Loucy (cell line): Measurements from ENCODE around the gene PARVA.

Experiments
- H2AFZ ChIP-seq: fragments of 200-600 bp; sonication (generic); 2 replicates; pipeline ENCODE4 v1.6.0; 2016; ENCODE audit warnings: antibody characterized with exemption, mild to moderate bottlenecking, low read length, moderate library complexity
- H3F3A ChIP-seq: fragments of 200-600 bp; 2 replicates; pipeline ENCODE4 v1.6.0; 2016; ENCODE audit warnings: antibody characterized with exemption, low read depth, mild to moderate bottlenecking
- H3K27me3 ChIP-seq: fragments of 200-600 bp; sonication (generic); 2 replicates; pipeline ENCODE4 v1.6.1; 2014; ENCODE audit warnings: low read length, mild to moderate bottlenecking; ENCODE audit not compliant: insufficient read depth, poor library complexity, severe bottlenecking
- H3K36me3 ChIP-seq: fragments of 200-600 bp; sonication (generic); 2 replicates; pipeline ENCODE4 v1.6.1; 2016; ENCODE audit warnings: low read length; ENCODE audit not compliant: insufficient read depth
- H3K4me1 ChIP-seq: fragments of 200-600 bp; sonication (generic); 2 replicates; pipeline ENCODE4 v1.5.1; 2014; ENCODE audit warnings: low read length, mild to moderate bottlenecking; ENCODE audit not compliant: insufficient read depth, poor library complexity, severe bottlenecking
- H3K4me2 ChIP-seq: fragments of 200-600 bp; sonication (generic); 2 replicates; pipeline ENCODE4 v1.6.0; 2014; ENCODE audit warnings: antibody characterized with exemption, low read length, low read depth, mild to moderate bottlenecking; ENCODE audit not compliant: poor library complexity, severe bottlenecking
- H3K4me3 ChIP-seq: fragments of 200-600 bp; sonication (generic); 2 replicates; pipeline ENCODE4 v1.5.1; 2014; ENCODE audit warnings: low read length, mild to moderate bottlenecking, mixed read lengths; ENCODE audit not compliant: poor library complexity, severe bottlenecking
- H3K79me2 ChIP-seq: fragments of 200-600 bp; sonication (generic); 2 replicates; pipeline ENCODE4 v1.6.1; 2014; ENCODE audit warnings: low read length; ENCODE audit not compliant: insufficient read depth
- H3K9ac ChIP-seq: fragments of 200-600 bp; sonication (generic); 2 replicates; pipeline ENCODE4 v1.6.0; 2014; ENCODE audit warnings: mild to moderate bottlenecking, low read depth, low read length, moderate library complexity; ENCODE audit not compliant: poor library complexity, severe bottlenecking
- H3K9me2 ChIP-seq: fragments of 200-600 bp; sonication (generic); replicated peaks from 2 replicates; pipeline ENCODE4 v1.6.1; 2016; ENCODE audit warnings: low read depth, low read length, mixed read lengths
- H3K9me3 ChIP-seq: fragments of 200-600 bp; sonication (generic); 2 replicates; pipeline ENCODE4 v1.6.1; 2014; ENCODE audit warnings: mild to moderate bottlenecking, antibody characterized with exemption, low read length, low read depth; ENCODE audit not compliant: insufficient read depth
- H4K20me1 ChIP-seq: fragments of 200-600 bp; sonication (generic); 2 replicates; pipeline ENCODE4 v1.6.0; 2014; ENCODE audit warnings: antibody characterized with exemption, low read length, mild to moderate bottlenecking; ENCODE audit not compliant: insufficient read depth, poor library complexity, severe bottlenecking
- EZH2phosphoT487 ChIP-seq: fragments of 200-600 bp; IDR thresholded peaks from 2 replicates; pipeline ENCODE4 v1.6.1; 2018; ENCODE audit warnings: antibody characterized with exemption, mild to moderate bottlenecking, moderate library complexity, borderline replicate concordance
- TF ChIP-seq, protein P1 (sequence below): fragments of 200-600 bp; sonication (generic); conservative IDR thresholded peaks from 2 replicates; pipeline ENCODE4 v1.5.1; 2014; ENCODE audit warnings: mild to moderate bottlenecking, antibody characterized with exemption, low read length

The PARVA gene

GRCh38 chr11:12399355-12399754 is 22.0 kb downstream of the PARVA start:
- H3K9me2 ChIP-seq, result no peaks in the 10 kb centered on the region
- H3K4me1 ChIP-seq, result no peaks in the 10 kb centered on the region
- H3K9ac ChIP-seq, result no peak overlapping the region
- H3K79me2 ChIP-seq, result no peaks in the 10 kb centered on the region
- no peak overlapping the region for H3K4me3 ChIP-seq
- H4K20me1 ChIP-seq, result no peaks in the 10 kb centered on the region
- no peaks in the 10 kb centered on the region for H3K36me3 ChIP-seq
- no peaks in the 10 kb centered on the region for H3F3A ChIP-seq
- H2AFZ ChIP-seq, result no peak overlapping the region
- H3K4me2 ChIP-seq, result no peak overlapping the region
- no peak for TF ChIP-seq EZH2phosphoT487
- TF ChIP-seq, protein P1, sequence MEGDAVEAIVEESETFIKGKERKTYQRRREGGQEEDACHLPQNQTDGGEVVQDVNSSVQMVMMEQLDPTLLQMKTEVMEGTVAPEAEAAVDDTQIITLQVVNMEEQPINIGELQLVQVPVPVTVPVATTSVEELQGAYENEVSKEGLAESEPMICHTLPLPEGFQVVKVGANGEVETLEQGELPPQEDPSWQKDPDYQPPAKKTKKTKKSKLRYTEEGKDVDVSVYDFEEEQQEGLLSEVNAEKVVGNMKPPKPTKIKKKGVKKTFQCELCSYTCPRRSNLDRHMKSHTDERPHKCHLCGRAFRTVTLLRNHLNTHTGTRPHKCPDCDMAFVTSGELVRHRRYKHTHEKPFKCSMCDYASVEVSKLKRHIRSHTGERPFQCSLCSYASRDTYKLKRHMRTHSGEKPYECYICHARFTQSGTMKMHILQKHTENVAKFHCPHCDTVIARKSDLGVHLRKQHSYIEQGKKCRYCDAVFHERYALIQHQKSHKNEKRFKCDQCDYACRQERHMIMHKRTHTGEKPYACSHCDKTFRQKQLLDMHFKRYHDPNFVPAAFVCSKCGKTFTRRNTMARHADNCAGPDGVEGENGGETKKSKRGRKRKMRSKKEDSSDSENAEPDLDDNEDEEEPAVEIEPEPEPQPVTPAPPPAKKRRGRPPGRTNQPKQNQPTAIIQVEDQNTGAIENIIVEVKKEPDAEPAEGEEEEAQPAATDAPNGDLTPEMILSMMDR, result no peak
- no peaks in the 10 kb centered on the region for H3K9me3 ChIP-seq
- no peaks in the 10 kb centered on the region for H3K27me3 ChIP-seq

DNA sequence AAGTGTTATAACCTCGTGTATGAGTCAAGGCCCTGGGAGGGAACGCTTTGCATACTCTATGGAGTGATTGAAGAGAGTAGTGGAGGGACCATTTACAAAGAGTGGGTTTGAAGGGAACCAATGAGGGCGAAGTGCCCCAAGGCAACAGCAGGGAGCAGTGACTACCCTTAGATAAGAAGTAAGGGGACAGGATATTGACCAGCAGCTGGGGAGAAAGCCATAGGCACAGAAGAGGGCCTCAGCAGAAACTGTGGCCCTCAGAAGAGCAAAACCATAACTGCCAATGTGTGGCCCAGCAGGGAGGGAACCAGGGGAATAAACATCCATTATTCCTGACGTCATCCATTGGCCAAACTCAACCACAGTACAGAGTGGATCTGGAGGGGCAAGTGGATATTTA is 24.7 kb downstream of the PARVA start:
- TF ChIP-seq, protein P1, result no peak; the same call in 1 of the 2 replicates
- no peak for TF ChIP-seq EZH2phosphoT487
- no peaks in the 10 kb centered on the region for H3K79me2 ChIP-seq
- H3K9ac ChIP-seq, result no peak overlapping the region
- H3K9me3 ChIP-seq, result no peaks in the 10 kb centered on the region
- H4K20me1 ChIP-seq, result no peaks in the 10 kb centered on the region
- H3K27me3 ChIP-seq, result no peaks in the 10 kb centered on the region
- no peak overlapping the region for H3K4me3 ChIP-seq
- H3K4me1 ChIP-seq, result no peaks in the 10 kb centered on the region
- H3K4me2 ChIP-seq, result no peak overlapping the region
- H3K9me2 ChIP-seq, result no peaks in the 10 kb centered on the region
- no peaks in the 10 kb centered on the region for H3F3A ChIP-seq
- H2AFZ ChIP-seq, result no peak overlapping the region
- no peaks in the 10 kb centered on the region for H3K36me3 ChIP-seq

DNA sequence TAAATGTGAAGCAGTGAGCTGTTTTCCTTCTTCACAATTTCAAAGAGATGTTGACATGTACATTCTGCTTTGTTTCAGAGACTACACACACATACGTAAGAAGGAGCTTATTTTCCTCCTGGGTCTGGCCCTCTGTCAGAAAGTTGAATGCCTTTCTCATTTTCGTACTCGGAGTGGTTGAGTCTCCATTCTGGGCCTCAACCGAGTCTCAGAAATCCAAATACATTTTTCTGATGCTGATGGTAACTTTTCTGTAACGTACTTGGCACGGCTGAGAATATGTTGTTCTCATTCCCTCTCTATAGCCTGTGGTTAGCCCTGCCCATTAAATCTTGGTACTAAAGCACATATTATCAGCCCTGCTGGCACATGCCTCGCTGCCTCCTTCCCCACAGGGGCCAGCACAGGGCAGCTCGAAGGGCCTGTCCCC is 25.3 kb downstream of the PARVA start:
- no peaks in the 10 kb centered on the region for H4K20me1 ChIP-seq
- no peaks in the 10 kb centered on the region for H3K79me2 ChIP-seq
- no peaks in the 10 kb centered on the region for H3K9me2 ChIP-seq
- H3K36me3 ChIP-seq, result no peaks in the 10 kb centered on the region
- H3K9ac ChIP-seq, result no peak overlapping the region
- H3K9me3 ChIP-seq, result no peaks in the 10 kb centered on the region
- no peak overlapping the region for H3K4me2 ChIP-seq
- H3K4me1 ChIP-seq, result no peaks in the 10 kb centered on the region
- no peaks in the 10 kb centered on the region for H3F3A ChIP-seq
- H3K27me3 ChIP-seq, result no peaks in the 10 kb centered on the region
- no peak overlapping the region for H2AFZ ChIP-seq
- no peak for TF ChIP-seq EZH2phosphoT487
- TF ChIP-seq, protein P1, result no peak
- no peak overlapping the region for H3K4me3 ChIP-seq
